Cardiac muscle cell (in vitro differentiated cells and primary cell): ENCODE measurements around the gene R3HDM2. TPM values are rescaled to one million over a fixed set of nuclear protein-coding genes. Genes with fewer than 3 reads are reported as not detected.

Experiments
- DNase-seq, 2 donors: peaks; one replicate each; pipeline versions ENCODE4 v3.0.0 to v3.0.0-alpha.2; 2010 to 2017; ENCODE audit warnings: low read depth in 1 of 2, low spot score in 1 of 2
- H3K27ac ChIP-seq: fragments of 200-600 bp; sonication (generic); 2 replicates; pipeline ENCODE4 v1.5.1; 2016
- H3K27me3 ChIP-seq: fragments of 200-600 bp; sonication (generic); 2 replicates; pipeline ENCODE4 v1.6.0; 2016; ENCODE audit warnings: control low read depth
- H3K36me3 ChIP-seq: fragments of 200-600 bp; sonication (generic); 2 replicates; pipeline ENCODE4 v1.5.1; 2016; ENCODE audit warnings: control low read depth
- H3K4me1 ChIP-seq: fragments of 200-600 bp; sonication (generic); 2 replicates; pipeline ENCODE4 v1.8.1; 2017; ENCODE audit warnings: low read depth, mild to moderate bottlenecking, mixed run types
- H3K4me3 ChIP-seq: fragments of 200-600 bp; sonication (generic); 2 replicates; pipeline ENCODE4 v1.5.1; 2016; ENCODE audit warnings: mild to moderate bottlenecking
- H3K9me3 ChIP-seq: fragments of 200-600 bp; sonication (generic); 2 replicates; pipeline ENCODE4 v1.5.1; 2017; ENCODE audit warnings: low read depth, mild to moderate bottlenecking, control low read depth
- polyA plus RNA-seq: library from polyadenylated mRNA; unstranded; fragments of >200 nt; fragmentation: Nextera tagmentation; extraction: Ambion mirVana; gene quantifications from 2 replicates; pipeline ENCODE4 v1.2.1, GENCODE V29; 2016
- total RNA-seq: library from RNA; depleted of rRNA; stranded (reverse); fragments of >200 nt; gene quantifications from 2 replicates; pipeline ENCODE4 v1.2.3, GENCODE V29; 2016
- TF ChIP-seq, protein P1 (sequence below): IDR thresholded peaks from 2 replicates; pipeline ENCODE4 v1.5.1; 2012; ENCODE audit warnings: low read depth, mild to moderate bottlenecking, low read length

The R3HDM2 gene
- total and polyA plus RNA-seq, 2 experiments from 2014 or later: 23.3 to 59.9 TPM

GRCh38 chr12:57207731-57208630, 222.9 kb downstream of the R3HDM2 start:
- TF ChIP-seq, protein P1, sequence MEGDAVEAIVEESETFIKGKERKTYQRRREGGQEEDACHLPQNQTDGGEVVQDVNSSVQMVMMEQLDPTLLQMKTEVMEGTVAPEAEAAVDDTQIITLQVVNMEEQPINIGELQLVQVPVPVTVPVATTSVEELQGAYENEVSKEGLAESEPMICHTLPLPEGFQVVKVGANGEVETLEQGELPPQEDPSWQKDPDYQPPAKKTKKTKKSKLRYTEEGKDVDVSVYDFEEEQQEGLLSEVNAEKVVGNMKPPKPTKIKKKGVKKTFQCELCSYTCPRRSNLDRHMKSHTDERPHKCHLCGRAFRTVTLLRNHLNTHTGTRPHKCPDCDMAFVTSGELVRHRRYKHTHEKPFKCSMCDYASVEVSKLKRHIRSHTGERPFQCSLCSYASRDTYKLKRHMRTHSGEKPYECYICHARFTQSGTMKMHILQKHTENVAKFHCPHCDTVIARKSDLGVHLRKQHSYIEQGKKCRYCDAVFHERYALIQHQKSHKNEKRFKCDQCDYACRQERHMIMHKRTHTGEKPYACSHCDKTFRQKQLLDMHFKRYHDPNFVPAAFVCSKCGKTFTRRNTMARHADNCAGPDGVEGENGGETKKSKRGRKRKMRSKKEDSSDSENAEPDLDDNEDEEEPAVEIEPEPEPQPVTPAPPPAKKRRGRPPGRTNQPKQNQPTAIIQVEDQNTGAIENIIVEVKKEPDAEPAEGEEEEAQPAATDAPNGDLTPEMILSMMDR: no peak
- H3K27me3 ChIP-seq: no peaks in the 10 kb centered on the region
- H3K4me1 ChIP-seq: no peaks in the 10 kb centered on the region
- H3K4me3 ChIP-seq: no peak overlapping the region
- no peak overlapping the region for H3K27ac ChIP-seq
- peaks cover 27% of the 10 kb centered on the region for H3K36me3 ChIP-seq
- DNase-seq: no peak
- no peaks in the 10 kb centered on the region for H3K9me3 ChIP-seq

GRCh38 chr12:57205931-57206330, 224.9 kb downstream of the R3HDM2 start:
- Histone ChIP-seq H3K4me3 (no peak overlapping the region), H3K27me3 (no peaks in the 10 kb centered on the region), H3K9me3 (no peaks in the 10 kb centered on the region), H3K27ac (no peak overlapping the region), H3K4me1 (no peaks in the 10 kb centered on the region), H3K36me3 (peaks cover 41% of the 10 kb centered on the region)
- DNase-seq: no peak
- TF ChIP-seq, protein P1: no peak

GRCh38 chr12:57205186-57205585, 225.7 kb downstream of the R3HDM2 start:
- no peaks in the 10 kb centered on the region for H3K4me1 ChIP-seq
- H3K9me3 ChIP-seq: no peaks in the 10 kb centered on the region
- H3K27me3 ChIP-seq: no peaks in the 10 kb centered on the region
- no peak overlapping the region for H3K4me3 ChIP-seq
- H3K27ac ChIP-seq: no peak overlapping the region
- DNase-seq: no peak
- peaks cover 43% of the 10 kb centered on the region for H3K36me3 ChIP-seq
- TF ChIP-seq, protein P1: no peak

DNA sequence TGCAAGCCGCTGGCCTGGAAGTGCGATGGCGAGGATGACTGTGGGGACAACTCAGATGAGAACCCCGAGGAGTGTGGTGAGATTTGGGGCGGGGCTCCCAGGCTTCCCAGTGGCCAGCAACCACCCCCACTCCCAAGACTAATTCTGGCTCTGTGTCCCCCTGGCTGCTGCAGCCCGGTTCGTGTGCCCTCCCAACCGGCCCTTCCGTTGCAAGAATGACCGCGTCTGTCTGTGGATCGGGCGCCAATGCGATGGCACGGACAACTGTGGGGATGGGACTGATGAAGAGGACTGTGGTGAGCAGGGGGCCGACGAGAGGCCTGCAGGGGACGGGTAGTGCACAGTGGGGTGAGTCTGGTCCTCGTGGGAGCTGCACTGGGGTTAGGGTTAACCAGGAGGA, 226.4 kb downstream of the R3HDM2 start:
- Histone ChIP-seq H3K9me3 (no peaks in the 10 kb centered on the region), H3K36me3 (peaks cover 44% of the 10 kb centered on the region), H3K27ac (no peak overlapping the region), H3K4me1 (no peaks in the 10 kb centered on the region), H3K27me3 (no peaks in the 10 kb centered on the region), H3K4me3 (no peak overlapping the region)
- TF ChIP-seq, protein P1: no peak
- DNase-seq: no peak

- Histone ChIP-seq H3K9me3 (no peaks in the 10 kb centered on the region), H3K4me3 (no peak overlapping the region), H3K36me3 (peaks cover 44% of the 10 kb centered on the region), H3K27ac (no peak overlapping the region), H3K27me3 (no peaks in the 10 kb centered on the region), H3K4me1 (no peaks in the 10 kb centered on the region)
- TF ChIP-seq, protein P1: no peak
- no peak for DNase-seq
These were observed 227.1 kb downstream of the R3HDM2 start for GRCh38 chr12:57203791-57204190.

Other genes with a start within 250 kb of the R3HDM2 start
- gene NXPH4, start 214.2 kb downstream of the R3HDM2 start, total RNA-seq: 0.80 and 1.1 TPM in 2 replicates
- gene NXPH4, start 214.2 kb downstream of the R3HDM2 start, polyA plus RNA-seq: 0.27 and 0.61 TPM in 2 replicates
- 94.0 and 110 TPM in 2 replicates for gene SHMT2, start 201.3 kb downstream of the R3HDM2 start, total RNA-seq
- gene SHMT2, start 201.3 kb downstream of the R3HDM2 start, polyA plus RNA-seq: 59.9 and 64.7 TPM in 2 replicates
- 15.3 and 28.4 TPM in 2 replicates for gene STAC3, start 179.9 kb downstream of the R3HDM2 start, total RNA-seq
- 5.4 and 6.6 TPM in 2 replicates for gene STAC3, start 179.9 kb downstream of the R3HDM2 start, polyA plus RNA-seq
- gene INHBC, start 3.7 kb upstream of the R3HDM2 start, total RNA-seq: 0.21 TPM in 1 of 2 replicates, not detected in the other
- 0.11 TPM in 1 of 2 replicates, not detected in the other for gene INHBC, start 3.7 kb upstream of the R3HDM2 start, polyA plus RNA-seq
- gene INHBE, start 24.3 kb upstream of the R3HDM2 start, total RNA-seq: 0.25 and 0.74 TPM in 2 replicates
- gene INHBE, start 24.3 kb upstream of the R3HDM2 start, polyA plus RNA-seq: 0.23 TPM in 1 of 2 replicates, not detected in the other
- 0.67 and 7.3 TPM in 2 replicates for gene GLI1, start 28.7 kb upstream of the R3HDM2 start, total RNA-seq
- gene GLI1, start 28.7 kb upstream of the R3HDM2 start, polyA plus RNA-seq: 0.79 TPM in 1 of 2 replicates, not detected in the other
- gene ARHGAP9, start 48.8 kb upstream of the R3HDM2 start, total RNA-seq: 0.07 and 2.3 TPM in 2 replicates
- 0.61 TPM in 1 of 2 replicates, not detected in the other for gene ARHGAP9, start 48.8 kb upstream of the R3HDM2 start, polyA plus RNA-seq
- 76.7 and 333 TPM in 2 replicates for gene MARS1, start 57.0 kb upstream of the R3HDM2 start, total RNA-seq
- 153 and 190 TPM in 2 replicates for gene MARS1, start 57.0 kb upstream of the R3HDM2 start, polyA plus RNA-seq
- gene DDIT3, start 89.5 kb upstream of the R3HDM2 start, total RNA-seq: 30.2 and 44.2 TPM in 2 replicates
- gene DDIT3, start 89.5 kb upstream of the R3HDM2 start, polyA plus RNA-seq: 33.8 and 51.3 TPM in 2 replicates
- gene MBD6, start 91.8 kb upstream of the R3HDM2 start, total RNA-seq: 13.8 and 14.1 TPM in 2 replicates
- gene MBD6, start 91.8 kb upstream of the R3HDM2 start, polyA plus RNA-seq: 22.8 and 36.9 TPM in 2 replicates
- gene DCTN2, start 116.1 kb upstream of the R3HDM2 start, total RNA-seq: 210 and 230 TPM in 2 replicates
- 156 and 157 TPM in 2 replicates for gene DCTN2, start 116.1 kb upstream of the R3HDM2 start, polyA plus RNA-seq
- 0.36 and 0.49 TPM in 2 replicates for gene KIF5A, start 119.0 kb upstream of the R3HDM2 start, total RNA-seq
- gene KIF5A, start 119.0 kb upstream of the R3HDM2 start, polyA plus RNA-seq: 0.05 and 0.11 TPM in 2 replicates
- 15.1 and 23.5 TPM in 2 replicates for gene PIP4K2C, start 160.1 kb upstream of the R3HDM2 start, total RNA-seq
- gene PIP4K2C, start 160.1 kb upstream of the R3HDM2 start, polyA plus RNA-seq: 20.4 and 25.5 TPM in 2 replicates
- gene DTX3, start 173.8 kb upstream of the R3HDM2 start, total RNA-seq: 52.1 and 59.0 TPM in 2 replicates
- gene DTX3, start 173.8 kb upstream of the R3HDM2 start, polyA plus RNA-seq: 44.5 and 46.6 TPM in 2 replicates
- gene ARHGEF25, start 180.4 kb upstream of the R3HDM2 start, total RNA-seq: 22.3 and 38.6 TPM in 2 replicates
- gene ARHGEF25, start 180.4 kb upstream of the R3HDM2 start, polyA plus RNA-seq: 2.0 and 3.5 TPM in 2 replicates
- gene B4GALNT1, start 202.2 kb upstream of the R3HDM2 start, total RNA-seq: 0.32 TPM in 1 of 2 replicates, not detected in the other
- gene B4GALNT1, start 202.2 kb upstream of the R3HDM2 start, polyA plus RNA-seq: 0.29 TPM in 1 of 2 replicates, not detected in the other